Adrenal gland (tissue), 5 donors: ENCODE measurements around the gene PGM2.

Experiments
- POLR2A ChIP-seq, 2 donors: fragments of 450-650 bp; IDR thresholded peaks; one replicate each; pipeline ENCODE4 v1.6.1; 2017; ENCODE audit warnings: antibody characterized with exemption in 2 of 2, mild to moderate bottlenecking in 2 of 2, moderate library complexity in 1 of 2
- TF ChIP-seq, protein P1 (sequence below), 6 experiments: fragments of 450-650 bp in 4 of 6; fragments of 200-600 bp in 2 of 6; sonication (generic) in 1 of 6; IDR thresholded peaks; 1 replicate in 5 of 6; 2 replicates in 1 of 6; pipeline versions ENCODE4 v1.5.1 to v1.8.0; 2016 to 2021; ENCODE audit warnings: antibody characterized with exemption in 6 of 6, mild to moderate bottlenecking in 2 of 6, moderate library complexity in 1 of 6
- donor health status: DM: no; HTN: no; CAD: no.

DNA sequence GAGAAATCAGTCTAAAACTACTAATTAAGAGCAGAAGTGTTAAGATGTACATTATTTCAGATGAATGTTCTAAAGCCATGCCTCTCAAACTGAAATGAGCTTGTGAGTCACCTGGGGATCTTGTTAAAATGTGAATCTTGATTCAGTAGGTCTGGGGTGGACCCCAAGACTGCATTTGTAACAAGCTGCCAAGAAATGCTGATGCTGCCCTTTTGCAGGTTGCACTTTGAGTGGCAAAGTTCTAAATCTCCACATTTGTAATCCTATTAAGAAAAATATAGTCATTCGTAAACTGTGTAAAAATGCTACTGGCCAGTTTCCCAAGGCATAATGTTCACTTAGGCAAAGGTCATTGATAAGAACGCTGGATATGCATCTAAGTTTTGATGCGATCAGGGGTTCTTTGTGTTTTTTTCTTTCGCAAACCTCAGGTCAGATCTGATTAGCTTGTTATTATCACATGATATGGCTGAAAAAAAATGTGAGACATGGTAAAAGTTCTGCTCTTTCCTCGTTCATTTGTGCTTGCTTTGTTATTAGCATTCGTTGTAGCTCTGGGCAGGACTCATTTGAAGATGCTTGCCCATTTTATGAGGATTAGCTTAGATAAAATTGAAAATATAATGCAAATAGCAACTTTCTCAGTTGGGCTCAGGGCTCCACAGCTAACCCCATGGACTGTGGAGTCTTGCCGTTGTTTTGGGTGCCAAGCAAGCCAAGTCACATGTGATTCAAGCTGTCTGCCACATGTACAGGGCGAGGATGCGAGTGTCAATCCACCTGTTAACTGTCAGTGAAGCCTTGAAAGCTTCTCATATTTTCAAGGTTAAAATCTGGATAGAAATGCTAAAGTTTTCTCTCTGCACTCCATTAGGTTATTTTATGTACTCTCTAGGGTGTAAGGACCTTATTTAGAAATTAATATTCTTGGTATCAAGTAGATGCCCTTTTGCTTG is 76.5 kb downstream of the PGM2 start:
- TF ChIP-seq POLR2A (IDR thresholded peaks at IDR 0.05) = no peak
- TF ChIP-seq, protein P1, sequence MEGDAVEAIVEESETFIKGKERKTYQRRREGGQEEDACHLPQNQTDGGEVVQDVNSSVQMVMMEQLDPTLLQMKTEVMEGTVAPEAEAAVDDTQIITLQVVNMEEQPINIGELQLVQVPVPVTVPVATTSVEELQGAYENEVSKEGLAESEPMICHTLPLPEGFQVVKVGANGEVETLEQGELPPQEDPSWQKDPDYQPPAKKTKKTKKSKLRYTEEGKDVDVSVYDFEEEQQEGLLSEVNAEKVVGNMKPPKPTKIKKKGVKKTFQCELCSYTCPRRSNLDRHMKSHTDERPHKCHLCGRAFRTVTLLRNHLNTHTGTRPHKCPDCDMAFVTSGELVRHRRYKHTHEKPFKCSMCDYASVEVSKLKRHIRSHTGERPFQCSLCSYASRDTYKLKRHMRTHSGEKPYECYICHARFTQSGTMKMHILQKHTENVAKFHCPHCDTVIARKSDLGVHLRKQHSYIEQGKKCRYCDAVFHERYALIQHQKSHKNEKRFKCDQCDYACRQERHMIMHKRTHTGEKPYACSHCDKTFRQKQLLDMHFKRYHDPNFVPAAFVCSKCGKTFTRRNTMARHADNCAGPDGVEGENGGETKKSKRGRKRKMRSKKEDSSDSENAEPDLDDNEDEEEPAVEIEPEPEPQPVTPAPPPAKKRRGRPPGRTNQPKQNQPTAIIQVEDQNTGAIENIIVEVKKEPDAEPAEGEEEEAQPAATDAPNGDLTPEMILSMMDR (IDR thresholded peaks at IDR 0.05) = no peak
